GM12864 (cell line): Measurements from ENCODE around the gene HBZ.
"Not testable (repeated sequence)": the region's sequence is repeated elsewhere in the genome, so short reads cannot be mapped to it uniquely, and the experiment has no call there.

Experiments
- DNase-seq: peaks from one replicate; pipeline ENCODE4 v3.0.0-alpha.2; 2011; ENCODE audit warnings: low read depth
- H3K4me3 ChIP-seq: 2 replicates; pipeline ENCODE4 v1.5.1; 2011; ENCODE audit warnings: mild to moderate bottlenecking, low read depth, low read length, control low read depth
- TF ChIP-seq, protein P1 (sequence below): IDR thresholded peaks from 2 replicates; pipeline ENCODE4 v1.5.1; 2011; ENCODE audit warnings: low read depth, mild to moderate bottlenecking, moderate library complexity, low read length, control low read depth, inconsistent platforms; ENCODE audit errors: missing control alignments

Gene HBZ

DNA sequence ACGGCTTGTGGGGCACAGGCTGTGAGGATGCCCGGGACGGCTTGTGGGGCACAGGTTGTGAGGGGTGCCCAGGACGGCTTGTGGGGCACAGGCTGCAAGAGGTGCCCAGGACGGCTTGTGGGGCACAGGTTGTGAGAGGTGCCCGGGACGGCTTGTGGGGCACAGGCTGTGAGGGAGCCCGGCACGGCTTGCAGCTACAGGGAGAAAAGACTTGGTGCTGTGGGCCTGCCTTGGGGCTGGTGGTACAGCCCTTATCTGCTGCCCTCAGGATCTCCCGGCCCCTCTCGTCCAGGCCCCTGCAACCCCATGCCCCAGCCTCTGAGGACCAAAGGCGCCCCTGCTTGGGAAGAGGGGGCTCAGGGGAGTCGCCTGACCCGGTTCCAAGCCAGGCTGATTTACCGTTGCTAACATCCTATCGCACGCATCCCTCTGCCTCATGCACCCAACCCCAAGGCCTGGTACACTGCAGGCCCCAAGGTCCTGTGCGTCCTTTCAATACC, 8.3 kb downstream of the HBZ start:
- no peak for DNase-seq
- no peak overlapping the region for H3K4me3 ChIP-seq
- TF ChIP-seq, protein P1, sequence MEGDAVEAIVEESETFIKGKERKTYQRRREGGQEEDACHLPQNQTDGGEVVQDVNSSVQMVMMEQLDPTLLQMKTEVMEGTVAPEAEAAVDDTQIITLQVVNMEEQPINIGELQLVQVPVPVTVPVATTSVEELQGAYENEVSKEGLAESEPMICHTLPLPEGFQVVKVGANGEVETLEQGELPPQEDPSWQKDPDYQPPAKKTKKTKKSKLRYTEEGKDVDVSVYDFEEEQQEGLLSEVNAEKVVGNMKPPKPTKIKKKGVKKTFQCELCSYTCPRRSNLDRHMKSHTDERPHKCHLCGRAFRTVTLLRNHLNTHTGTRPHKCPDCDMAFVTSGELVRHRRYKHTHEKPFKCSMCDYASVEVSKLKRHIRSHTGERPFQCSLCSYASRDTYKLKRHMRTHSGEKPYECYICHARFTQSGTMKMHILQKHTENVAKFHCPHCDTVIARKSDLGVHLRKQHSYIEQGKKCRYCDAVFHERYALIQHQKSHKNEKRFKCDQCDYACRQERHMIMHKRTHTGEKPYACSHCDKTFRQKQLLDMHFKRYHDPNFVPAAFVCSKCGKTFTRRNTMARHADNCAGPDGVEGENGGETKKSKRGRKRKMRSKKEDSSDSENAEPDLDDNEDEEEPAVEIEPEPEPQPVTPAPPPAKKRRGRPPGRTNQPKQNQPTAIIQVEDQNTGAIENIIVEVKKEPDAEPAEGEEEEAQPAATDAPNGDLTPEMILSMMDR: no peak

DNA sequence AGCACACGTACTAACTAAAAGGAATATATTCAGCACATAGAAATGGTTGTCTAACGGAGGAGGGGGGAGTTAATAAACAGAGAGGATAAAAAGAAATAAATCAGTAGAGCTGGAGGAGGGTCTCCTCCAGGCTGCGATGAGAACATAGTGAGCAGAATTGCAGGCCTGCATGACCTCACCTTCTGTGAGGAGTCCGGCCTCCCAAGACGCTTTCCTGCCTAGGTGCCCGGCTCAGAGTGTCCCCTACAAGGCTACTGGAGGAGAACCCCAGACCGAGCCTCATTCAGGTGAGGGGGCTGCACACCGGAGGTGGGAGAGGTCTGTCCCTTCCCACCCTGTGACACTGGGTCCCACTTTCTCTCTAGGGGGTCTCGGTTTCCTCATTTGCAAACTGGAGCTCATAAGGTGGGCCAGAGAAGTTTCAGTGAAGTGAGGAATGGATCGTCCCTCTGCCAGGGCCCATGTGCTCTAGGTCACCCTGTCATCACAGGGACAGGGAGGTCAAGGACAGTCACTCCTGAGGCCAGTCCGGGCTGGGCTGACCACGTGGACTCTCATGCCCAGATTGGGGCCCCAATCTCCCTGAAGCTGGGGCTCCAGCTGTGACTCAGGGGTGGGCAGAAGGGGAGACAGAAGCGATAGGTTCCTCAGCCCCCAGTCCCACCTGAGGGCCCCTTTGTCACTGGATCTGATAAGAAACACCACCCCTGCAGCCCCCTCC, 10.0 kb downstream of the HBZ start:
- no peak overlapping the region for H3K4me3 ChIP-seq
- TF ChIP-seq, protein P1: no peak
- DNase-seq: no peak

DNA sequence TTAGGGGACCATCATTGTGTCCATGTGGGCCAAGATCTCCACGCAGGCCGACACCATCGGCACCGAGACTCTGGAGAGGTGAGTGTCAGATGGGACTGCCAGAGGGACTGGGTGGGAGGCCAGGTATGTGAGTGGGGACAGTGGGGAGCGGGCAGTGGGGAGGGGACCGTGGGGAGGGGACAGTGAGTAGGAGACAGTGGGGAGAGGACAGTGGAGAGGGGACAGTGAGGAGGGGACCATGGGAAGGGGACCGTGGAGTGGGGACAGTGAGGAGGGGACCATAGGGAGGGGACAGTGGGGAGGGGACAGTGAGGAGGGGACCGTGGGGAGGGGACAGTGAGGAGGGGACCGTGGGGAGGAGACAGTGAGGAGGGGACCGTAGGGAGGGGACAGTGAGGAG, 10.7 kb downstream of the HBZ start:
- H3K4me3 ChIP-seq, DNase-seq: not testable (repeated sequence)

DNA sequence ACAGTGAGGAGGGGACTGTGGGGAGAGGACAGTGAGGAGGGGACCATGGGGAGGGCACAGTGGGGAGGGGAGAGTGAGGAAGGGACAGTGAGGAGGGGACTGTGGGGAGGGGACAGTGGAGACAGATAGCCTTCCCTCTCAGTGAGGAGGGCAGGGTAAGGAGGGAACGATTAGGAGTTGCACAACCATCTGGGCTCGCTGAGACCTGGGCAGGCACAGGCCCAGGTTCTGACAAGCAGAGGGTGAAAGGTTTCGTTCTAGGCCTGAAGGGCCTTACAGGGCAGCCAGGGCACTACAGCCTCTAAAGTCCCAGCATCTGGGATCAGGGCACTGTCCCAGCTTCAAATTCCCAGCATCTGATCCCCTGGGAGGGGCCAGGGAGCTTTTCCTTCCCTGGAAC, 11.3 kb downstream of the HBZ start:
- not testable (repeated sequence) for DNase-seq, H3K4me3 ChIP-seq

DNA sequence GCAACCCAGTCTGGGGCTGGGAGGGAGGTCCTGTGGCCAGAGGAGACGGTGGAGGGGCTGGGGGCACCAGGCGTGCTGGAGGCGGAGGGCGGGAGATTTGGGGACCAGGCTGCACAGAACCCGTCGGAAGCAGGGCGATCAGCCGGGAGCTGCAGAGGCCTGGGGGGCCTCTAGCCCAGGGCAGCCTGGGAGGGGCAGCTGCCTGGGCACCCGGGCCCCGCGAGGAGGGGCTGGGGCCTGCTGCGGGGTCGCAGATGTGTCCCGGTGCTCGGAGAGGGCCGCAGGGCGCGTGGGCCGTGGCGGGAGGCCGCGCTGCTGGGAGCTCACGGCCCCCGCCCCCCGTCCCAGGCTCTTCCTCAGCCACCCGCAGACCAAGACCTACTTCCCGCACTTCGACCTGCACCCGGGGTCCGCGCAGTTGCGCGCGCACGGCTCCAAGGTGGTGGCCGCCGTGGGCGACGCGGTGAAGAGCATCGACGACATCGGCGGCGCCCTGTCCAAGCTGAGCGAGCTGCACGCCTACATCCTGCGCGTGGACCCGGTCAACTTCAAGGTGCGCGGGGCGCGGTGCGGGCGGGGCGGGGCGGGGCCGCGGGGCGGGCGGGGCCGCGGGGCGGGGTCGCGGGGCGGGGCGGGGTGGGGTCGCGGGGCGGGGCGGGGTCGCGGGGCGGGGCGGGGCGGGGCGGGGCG, 11.8 kb downstream of the HBZ start:
- not testable (repeated sequence) for DNase-seq, H3K4me3 ChIP-seq

DNA sequence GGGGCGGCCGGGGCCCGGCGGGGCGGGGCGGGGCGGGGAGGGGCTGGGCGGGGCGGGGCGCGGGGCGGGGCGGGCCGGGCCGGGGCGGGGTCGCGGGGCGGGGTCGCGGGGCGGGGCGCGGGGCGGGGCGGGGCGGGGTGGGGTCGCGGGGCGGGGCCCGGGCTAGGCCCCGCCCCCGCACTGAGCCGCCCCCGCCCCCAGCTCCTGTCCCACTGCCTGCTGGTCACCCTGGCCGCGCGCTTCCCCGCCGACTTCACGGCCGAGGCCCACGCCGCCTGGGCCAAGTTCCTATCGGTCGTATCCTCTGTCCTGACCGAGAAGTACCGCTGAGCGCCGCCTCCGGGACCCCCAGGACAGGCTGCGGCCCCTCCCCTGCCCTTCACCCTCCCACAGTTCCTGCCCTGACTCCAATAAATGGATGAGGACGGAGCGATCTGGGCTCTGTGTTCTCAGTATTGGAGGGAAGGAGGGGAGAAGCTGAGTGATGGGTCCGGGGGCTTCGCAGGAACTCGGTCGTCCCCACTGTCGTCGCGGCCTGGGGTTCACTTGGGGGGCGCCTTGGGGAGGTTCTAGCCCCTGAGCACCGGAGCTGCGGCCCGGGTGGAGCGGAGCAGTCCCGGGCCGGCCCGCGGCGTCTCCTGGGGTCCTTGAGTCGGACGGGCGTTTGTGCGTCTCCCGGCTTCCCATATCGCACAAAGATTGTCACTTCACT, 12.5 kb downstream of the HBZ start:
- H3K4me3 ChIP-seq: peak overlapping the region; percentile 4
- TF ChIP-seq, protein P1: no peak
- no peak for DNase-seq

DNA sequence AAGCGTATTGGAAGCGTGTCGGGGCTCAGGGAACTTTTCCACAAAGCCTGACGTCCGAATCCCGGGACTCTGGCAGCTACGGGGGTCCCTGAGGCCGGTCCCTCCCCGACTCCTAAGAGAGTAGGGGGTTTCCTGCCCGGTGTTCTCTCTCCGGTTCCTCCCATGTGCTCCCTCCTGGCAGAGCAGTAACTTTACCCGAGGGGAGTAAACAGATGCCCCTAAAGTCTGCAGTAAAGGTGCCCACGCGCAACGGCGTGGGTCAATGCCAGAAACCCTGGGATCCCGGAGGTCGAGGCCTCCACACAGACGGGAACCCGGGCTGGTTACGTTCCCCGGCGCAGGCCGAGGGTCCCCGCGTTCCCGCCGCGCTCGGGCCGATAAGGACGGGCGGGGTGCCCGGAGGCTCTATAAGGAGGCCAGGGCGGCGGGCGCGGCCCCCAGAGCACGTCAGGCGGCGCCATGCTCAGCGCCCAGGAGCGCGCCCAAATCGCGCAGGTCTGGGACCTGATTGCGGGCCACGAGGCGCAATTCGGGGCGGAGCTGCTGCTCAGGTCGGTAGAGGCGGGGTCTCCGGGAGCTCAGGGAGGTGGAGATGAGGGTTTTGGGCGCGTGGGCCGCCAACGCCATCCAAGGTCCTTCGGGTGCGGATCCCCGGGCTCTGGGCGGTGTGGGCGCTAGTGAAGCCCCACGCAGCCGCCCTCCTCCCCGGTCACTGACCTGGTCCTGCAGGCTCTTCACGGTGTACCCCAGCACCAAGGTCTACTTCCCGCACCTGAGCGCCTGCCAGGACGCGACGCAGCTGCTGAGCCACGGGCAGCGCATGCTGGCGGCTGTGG, 13.3 kb downstream of the HBZ start, which contains the start of gene HBM:
HBM (plus strand) TSS at position 440 of the 836 bp plus-strand sequence; CDS start at position 460, 20 bp downstream.
- DNase-seq: no peak
- TF ChIP-seq, protein P1: no peak
- H3K4me3 ChIP-seq: peak within 1 kb of the TSS; percentile 4
